ENCODE measurements around the gene MED12L. TPM values are rescaled to one million over a fixed set of nuclear protein-coding genes. Genes with fewer than 3 reads are reported as not detected.

Gene MED12L
- total RNA-seq: 2.7 TPM in 2 replicates
- 0.07 and 1.9 TPM in 2 replicates for polyA plus RNA-seq

GRCh38 chr3:151085227-151085888 lies at the start of gene MED12L:
Gene MED12L (plus strand): TSS chr3:151085664. CDS start chr3:151086927, 1,263 bp downstream.
- no peaks in the 10 kb centered on the region for H4K20me1 ChIP-seq (ENCODE audit: insufficient read depth, poor library complexity, severe bottlenecking)
- H3K9me3 ChIP-seq (ENCODE audit: low read depth): no peaks in the 10 kb centered on the region
- H3K27me3 ChIP-seq: peaks cover 20% of the 10 kb centered on the region
- no peaks in the 10 kb centered on the region for H3K9me2 ChIP-seq (replicated peaks; ENCODE audit: insufficient read depth)
- no peaks in the 10 kb centered on the region for H3K36me3 ChIP-seq (replicated peaks; ENCODE audit: insufficient read depth, low read depth)
- no peaks in the 10 kb centered on the region for H3K4me1 ChIP-seq (ENCODE audit: insufficient read depth)
- H3K4me2 ChIP-seq: peak within 1 kb of the TSS; percentile 100
- TF ChIP-seq EZH2 (IDR thresholded peaks at IDR 0.05; ENCODE audit: borderline replicate concordance) (no peak), CTCF (IDR thresholded peaks at IDR 0.05; ENCODE audit: poor library complexity) (peak; percentile 27)
- H3K4me3 ChIP-seq: peak within 1 kb of the TSS; percentile 99
- no peaks in the 10 kb centered on the region for H3K79me2 ChIP-seq
- H3K27ac ChIP-seq: no peak within 1 kb of the TSS
- peak within 1 kb of the TSS; percentile 100 for H2AFZ ChIP-seq
- under 1% methylated on average over 74 of the region's 84 CpGs for WGBS (ENCODE audit: low lambda C conversion rate, missing lambda C conversion rate)
- peak; percentile 90 for DNase-seq (ENCODE audit: low spot score)

GRCh38 chr3:151037746-151038477 lies 47.6 kb upstream of the MED12L start:
- no peaks in the 10 kb centered on the region for H3K9me2 ChIP-seq (replicated peaks; ENCODE audit: insufficient read depth)
- 70% methylated on average over 4 of the region's 4 CpGs for WGBS (ENCODE audit: low lambda C conversion rate, missing lambda C conversion rate)
- no peaks in the 10 kb centered on the region for H4K20me1 ChIP-seq (ENCODE audit: insufficient read depth, poor library complexity, severe bottlenecking)
- no peaks in the 10 kb centered on the region for H3K79me2 ChIP-seq
- H2AFZ ChIP-seq: no peak overlapping the region
- H3K4me3 ChIP-seq: no peak overlapping the region
- no peak overlapping the region for H3K4me2 ChIP-seq
- no peaks in the 10 kb centered on the region for H3K27me3 ChIP-seq
- peak; percentile 46 for DNase-seq (ENCODE audit: low spot score)
- H3K36me3 ChIP-seq (replicated peaks; ENCODE audit: insufficient read depth, low read depth): no peaks in the 10 kb centered on the region
- no peaks in the 10 kb centered on the region for H3K9me3 ChIP-seq (ENCODE audit: low read depth)
- TF ChIP-seq EZH2 (IDR thresholded peaks at IDR 0.05; ENCODE audit: borderline replicate concordance) (no peak), EZH2phosphoT487 (IDR thresholded peaks at IDR 0.05; ENCODE audit: low read depth, severe bottlenecking, unreplicated experiment) (no peak), CTCF (IDR thresholded peaks at IDR 0.05; ENCODE audit: poor library complexity) (no peak)
- H3K4me1 ChIP-seq (ENCODE audit: insufficient read depth): no peaks in the 10 kb centered on the region
- no peak overlapping the region for H3K27ac ChIP-seq

GRCh38 chr3:151044706-151045105 lies 40.8 kb upstream of the MED12L start:
- Histone ChIP-seq H3K4me3 (no peak overlapping the region), H3K79me2 (no peaks in the 10 kb centered on the region), H2AFZ (no peak overlapping the region), H3K4me1 (ENCODE audit: insufficient read depth) (no peaks in the 10 kb centered on the region), H3K27ac (no peak overlapping the region), H3K9me3 (ENCODE audit: low read depth) (no peaks in the 10 kb centered on the region), H3K9me2 (replicated peaks; ENCODE audit: insufficient read depth) (no peaks in the 10 kb centered on the region), H3K36me3 (replicated peaks; ENCODE audit: insufficient read depth, low read depth) (no peaks in the 10 kb centered on the region), H3K27me3 (no peaks in the 10 kb centered on the region), H3K4me2 (no peak overlapping the region), H4K20me1 (ENCODE audit: insufficient read depth, poor library complexity, severe bottlenecking) (no peaks in the 10 kb centered on the region)
- WGBS (ENCODE audit: low lambda C conversion rate, missing lambda C conversion rate): 100% methylated on average over 1 of the region's 1 CpG
- TF ChIP-seq EZH2phosphoT487 (IDR thresholded peaks at IDR 0.05; ENCODE audit: low read depth, severe bottlenecking, unreplicated experiment) (no peak), EZH2 (IDR thresholded peaks at IDR 0.05; ENCODE audit: borderline replicate concordance) (no peak), CTCF (IDR thresholded peaks at IDR 0.05; ENCODE audit: poor library complexity) (no peak)
- no peak for DNase-seq (ENCODE audit: low spot score)
